Prostate gland (tissue), 2 donors: Measurements from ENCODE around the gene CNTNAP3.
"Not testable (repeated sequence)": the region's sequence is repeated elsewhere in the genome, so short reads cannot be mapped to it uniquely, and the experiment has no call there.

ENCODE experiments used
- POLR2A ChIP-seq: fragments of 450-650 bp; IDR thresholded peaks from one replicate; pipeline ENCODE4 v1.6.1; 2016; ENCODE audit warnings: antibody characterized with exemption, mild to moderate bottlenecking
- POLR2AphosphoS5 ChIP-seq: sonication (generic); formaldehyde crosslinking; IDR thresholded peaks from one replicate; pipeline ENCODE4 v1.6.1; 2017; ENCODE audit warnings: antibody characterized with exemption
- TF ChIP-seq, protein P1 (sequence below), 4 experiments: fragments of 200-600 bp in 2 of 4; fragments of 450-650 bp in 2 of 4; sonication (generic) in 2 of 4; IDR thresholded peaks; 1 replicate in 3 of 4; 2 replicates in 1 of 4; pipeline ENCODE4 v1.5.1; 2016 to 2019; ENCODE audit warnings: antibody characterized with exemption in 4 of 4, mild to moderate bottlenecking in 2 of 4, moderate library complexity in 2 of 4

DNA sequence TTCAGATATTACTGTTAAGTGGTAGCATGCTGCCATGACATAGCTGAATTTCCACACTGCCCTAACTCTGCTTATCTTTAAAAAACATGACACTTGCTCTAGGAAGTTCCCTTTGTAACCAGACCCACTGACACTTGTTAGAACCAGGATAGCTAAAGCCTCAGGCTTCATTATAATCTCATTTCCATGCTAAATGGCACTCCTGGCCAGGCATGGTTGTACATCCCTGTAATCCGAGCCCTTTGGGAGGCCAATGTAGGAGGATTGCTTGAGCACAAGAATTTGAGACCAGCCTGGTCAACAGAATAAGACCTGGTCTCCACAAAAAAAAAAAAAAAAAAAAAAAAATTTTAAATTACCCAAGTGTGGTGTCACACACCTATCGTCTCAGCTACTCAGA is 254.1 kb downstream of the CNTNAP3 start:
- TF ChIP-seq, protein P1, sequence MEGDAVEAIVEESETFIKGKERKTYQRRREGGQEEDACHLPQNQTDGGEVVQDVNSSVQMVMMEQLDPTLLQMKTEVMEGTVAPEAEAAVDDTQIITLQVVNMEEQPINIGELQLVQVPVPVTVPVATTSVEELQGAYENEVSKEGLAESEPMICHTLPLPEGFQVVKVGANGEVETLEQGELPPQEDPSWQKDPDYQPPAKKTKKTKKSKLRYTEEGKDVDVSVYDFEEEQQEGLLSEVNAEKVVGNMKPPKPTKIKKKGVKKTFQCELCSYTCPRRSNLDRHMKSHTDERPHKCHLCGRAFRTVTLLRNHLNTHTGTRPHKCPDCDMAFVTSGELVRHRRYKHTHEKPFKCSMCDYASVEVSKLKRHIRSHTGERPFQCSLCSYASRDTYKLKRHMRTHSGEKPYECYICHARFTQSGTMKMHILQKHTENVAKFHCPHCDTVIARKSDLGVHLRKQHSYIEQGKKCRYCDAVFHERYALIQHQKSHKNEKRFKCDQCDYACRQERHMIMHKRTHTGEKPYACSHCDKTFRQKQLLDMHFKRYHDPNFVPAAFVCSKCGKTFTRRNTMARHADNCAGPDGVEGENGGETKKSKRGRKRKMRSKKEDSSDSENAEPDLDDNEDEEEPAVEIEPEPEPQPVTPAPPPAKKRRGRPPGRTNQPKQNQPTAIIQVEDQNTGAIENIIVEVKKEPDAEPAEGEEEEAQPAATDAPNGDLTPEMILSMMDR (IDR thresholded peaks at IDR 0.05), result not testable (repeated sequence)
- TF ChIP-seq POLR2A, POLR2AphosphoS5: not testable (repeated sequence)
